Measurements from ENCODE around the gene CRB1.

Gene CRB1

GRCh38 chr1:197234581-197234980 lies 33.5 kb upstream of the CRB1 start (continued):
- TF ChIP-seq PRDM2 (tag by site-specific recombination; IDR thresholded peaks at IDR 0.05; ENCODE audit: borderline replicate concordance) (no peak), ZNF23 (tag by site-specific recombination; IDR thresholded peaks at IDR 0.05; ENCODE audit: borderline replicate concordance) (no peak), ZNF37A (tag by site-specific recombination; IDR thresholded peaks at IDR 0.05) (no peak), INSM2 (tag by site-specific recombination; IDR thresholded peaks at IDR 0.05) (no peak)

- POLR2A ChIA-PET, result interaction anchor here (0.6 kb wide), 1 partner anchor 513 kb away, joined by 3 read pairs; no protein-coding TSS in a partner anchor
- H3K4me1 ChIP-seq (ENCODE audit: control insufficient read depth, insufficient read depth, low read length), result no peaks in the 10 kb centered on the region
- CTCF ChIA-PET, result interaction anchor here (1.7 kb wide), 1 partner anchor 11 kb away, joined by 7 read pairs; no protein-coding TSS in a partner anchor
- TF ChIP-seq ZBTB20 (tag by site-specific recombination; IDR thresholded peaks at IDR 0.05), result no peak
- no peak for TF ChIP-seq ZNF704 (tag by site-specific recombination; IDR thresholded peaks at IDR 0.05)
- TF ChIP-seq ZNF404 (tag by site-specific recombination; IDR thresholded peaks at IDR 0.05), result no peak
- no peak for TF ChIP-seq SCRT1 (tag by site-specific recombination; IDR thresholded peaks at IDR 0.05; ENCODE audit: borderline replicate concordance)
- no peak for TF ChIP-seq MZF1 (tag by site-specific recombination; IDR thresholded peaks at IDR 0.05; ENCODE audit: borderline replicate concordance)
- no peak for TF ChIP-seq RBAK (tag by site-specific recombination; IDR thresholded peaks at IDR 0.05)
- TF ChIP-seq ZNF561 (tag by site-specific recombination; IDR thresholded peaks at IDR 0.05; ENCODE audit: borderline replicate concordance), result no peak
- no peak for TF ChIP-seq EGR2 (tag by site-specific recombination; IDR thresholded peaks at IDR 0.05; ENCODE audit: low read depth)
- no peak for TF ChIP-seq ZNF18 (tag by site-specific recombination; IDR thresholded peaks at IDR 0.05)
- no peak for TF ChIP-seq MEIS1 (CRISPR knock-in tag; IDR thresholded peaks at IDR 0.05; ENCODE audit: borderline replicate concordance)
- TF ChIP-seq ZNF169 (tag by site-specific recombination; IDR thresholded peaks at IDR 0.05), result no peak
- no peak for TF ChIP-seq ZNF394 (tag by site-specific recombination; IDR thresholded peaks at IDR 0.05; ENCODE audit: borderline replicate concordance)
- TF ChIP-seq ZFP69B (tag by site-specific recombination; IDR thresholded peaks at IDR 0.05), result no peak
- no peak for TF ChIP-seq ZNF548 (tag by site-specific recombination; IDR thresholded peaks at IDR 0.05)
- no peak for TF ChIP-seq ZNF2 (tag by site-specific recombination; IDR thresholded peaks at IDR 0.05)
- TF ChIP-seq ZNF518A (tag by site-specific recombination; conservative IDR thresholded peaks at IDR 0.05; ENCODE audit: low read depth), result no peak
- no peak for TF ChIP-seq KLF10 (tag by site-specific recombination; IDR thresholded peaks at IDR 0.05)
- H3K4me3 ChIP-seq (ENCODE audit: low read depth, low read length), result no peak overlapping the region
- no peak overlapping the region for H3K27ac ChIP-seq (ENCODE audit: extremely low read depth, low read depth, low read length)
- H3K9me3 ChIP-seq (ENCODE audit: control insufficient read depth, insufficient read depth, low read depth, low read length), result no peaks in the 10 kb centered on the region
- no peaks in the 10 kb centered on the region for H3K36me3 ChIP-seq (ENCODE audit: control insufficient read depth in 2 of 2, insufficient read depth in 1 of 2, low read length in 2 of 2)
Observed at GRCh38 chr1:197235355-197235754, 32.7 kb upstream of the CRB1 start.
